GM18499 (cell line): ENCODE results near the gene UBALD1.
"Not testable (repeated sequence)": the region's sequence is repeated elsewhere in the genome, so short reads cannot be mapped to it uniquely, and the experiment has no call there.

Source experiments
- ATAC-seq: cut with Tn5 transposase; IDR thresholded peaks from one replicate; pipeline ENCODE4 v1.9.1; 2021; ENCODE audit warnings: moderate number of reproducible peaks; ENCODE audit not compliant: insufficient read depth, unreplicated experiment

Gene UBALD1

GRCh38 chr16:4601036-4601863 lies 13.4 kb downstream of the UBALD1 start:
- ATAC-seq, result no peak

GRCh38 chr16:4599545-4599944 lies 15.1 kb downstream of the UBALD1 start:
- no peak for ATAC-seq

- ATAC-seq, result no peak
These were observed 15.7 kb downstream of the UBALD1 start for GRCh38 chr16:4599037-4599436.

- no peak for ATAC-seq
These were observed 17.5 kb downstream of the UBALD1 start for GRCh38 chr16:4597174-4597573.

- no peak for ATAC-seq
These were observed 20.0 kb downstream of the UBALD1 start for GRCh38 chr16:4594433-4595410.

DNA sequence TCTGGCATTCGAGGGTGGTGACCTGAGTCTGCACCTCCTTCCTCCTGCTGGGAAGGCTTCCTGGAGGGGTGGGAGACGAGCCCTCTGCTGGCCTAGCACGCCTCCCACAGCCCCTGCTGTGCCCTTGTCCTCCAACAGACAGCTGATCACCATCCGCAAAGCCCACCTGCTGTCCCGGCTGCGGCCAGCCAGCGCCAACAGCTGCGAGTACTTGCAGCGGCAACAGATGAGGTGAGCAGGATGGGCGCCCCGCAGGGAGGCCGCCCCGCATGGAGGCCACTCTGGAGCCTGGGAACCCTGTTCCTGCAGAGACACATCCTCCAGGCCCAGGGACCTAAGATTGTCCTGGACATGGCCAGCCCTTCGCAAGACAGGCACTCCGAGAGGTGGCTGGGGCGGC lies 21.6 kb downstream of the UBALD1 start:
- ATAC-seq, result no peak

- ATAC-seq, result no peak
These were observed 22.8 kb downstream of the UBALD1 start for GRCh38 chr16:4591706-4592470.

DNA sequence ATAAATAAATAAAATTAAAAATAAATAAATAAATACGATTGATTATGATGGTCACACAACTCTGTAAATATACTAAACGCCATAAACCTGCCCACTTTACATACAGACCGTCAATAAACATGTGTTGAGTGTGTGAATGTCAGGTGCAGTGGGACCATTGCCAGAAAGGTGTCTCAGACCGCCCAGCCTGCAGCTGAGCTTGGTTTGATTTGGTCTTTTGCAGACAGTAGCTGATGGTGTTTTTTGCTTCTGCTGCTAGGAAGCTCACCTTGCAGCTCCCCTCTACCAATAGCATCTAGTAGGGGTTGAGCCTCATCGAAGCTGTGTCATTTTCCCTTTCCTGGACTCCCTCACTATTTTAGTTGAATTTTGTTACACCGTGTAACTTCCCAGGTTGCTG lies 23.5 kb downstream of the UBALD1 start:
- ATAC-seq, result no peak

DNA sequence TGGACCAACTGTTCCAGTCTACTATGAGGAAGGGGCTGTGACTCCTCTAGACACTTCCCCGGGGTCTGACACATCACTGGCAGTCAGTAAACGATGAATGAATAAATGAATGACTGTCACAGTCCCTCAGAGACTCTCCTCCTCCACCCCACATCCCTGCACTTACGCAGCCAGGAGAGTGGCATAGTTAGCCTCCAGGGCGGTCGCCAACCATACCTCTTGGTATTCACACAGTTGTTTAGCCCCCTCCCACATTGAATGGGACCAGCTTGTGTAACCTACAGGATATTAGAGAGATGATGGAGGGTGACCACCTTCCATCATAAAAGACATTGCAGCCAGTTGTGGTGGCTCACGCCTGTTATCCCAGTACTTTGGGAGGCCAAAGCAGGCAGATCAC lies 25.7 kb downstream of the UBALD1 start:
- ATAC-seq, result no peak

DNA sequence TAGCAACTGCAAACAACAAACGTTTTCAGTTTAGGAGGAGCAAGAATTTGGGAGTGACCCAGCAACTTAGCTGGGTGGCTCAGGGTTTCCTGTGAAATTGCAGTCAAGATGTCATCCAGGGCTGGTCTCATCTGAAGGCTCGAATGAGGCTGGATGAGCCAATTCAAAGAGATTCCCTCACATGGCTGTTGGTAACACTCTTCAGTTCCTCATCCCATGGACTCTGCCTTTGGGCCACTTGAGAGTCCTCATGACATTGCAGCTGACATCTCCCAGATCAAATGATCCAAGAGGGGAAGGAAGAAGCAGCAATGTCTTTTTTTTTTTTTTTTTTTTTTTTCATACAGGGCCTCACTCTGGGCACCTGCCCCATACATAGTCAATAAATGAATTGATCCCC lies 26.3 kb downstream of the UBALD1 start:
- no peak for ATAC-seq

DNA sequence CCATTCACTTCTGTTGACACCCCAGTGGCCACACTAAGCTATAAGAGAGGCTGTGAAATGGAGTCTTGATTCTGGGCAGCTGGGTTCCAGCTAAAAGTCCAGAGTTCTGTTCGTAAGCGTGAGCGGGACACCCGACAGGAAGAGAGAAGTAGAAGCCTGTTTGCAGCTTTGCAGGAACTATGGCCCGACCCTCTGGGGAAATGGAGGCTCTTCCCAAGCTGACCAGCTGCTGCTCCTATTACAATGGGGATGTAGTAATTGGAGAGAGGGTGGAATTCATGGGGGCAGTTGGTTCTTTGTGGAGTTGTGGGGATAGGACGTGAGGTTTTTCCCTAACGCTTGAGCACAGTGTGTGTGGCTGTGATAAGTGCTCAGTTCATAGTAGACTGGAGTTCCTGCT lies 28.4 kb downstream of the UBALD1 start:
- no peak for ATAC-seq

DNA sequence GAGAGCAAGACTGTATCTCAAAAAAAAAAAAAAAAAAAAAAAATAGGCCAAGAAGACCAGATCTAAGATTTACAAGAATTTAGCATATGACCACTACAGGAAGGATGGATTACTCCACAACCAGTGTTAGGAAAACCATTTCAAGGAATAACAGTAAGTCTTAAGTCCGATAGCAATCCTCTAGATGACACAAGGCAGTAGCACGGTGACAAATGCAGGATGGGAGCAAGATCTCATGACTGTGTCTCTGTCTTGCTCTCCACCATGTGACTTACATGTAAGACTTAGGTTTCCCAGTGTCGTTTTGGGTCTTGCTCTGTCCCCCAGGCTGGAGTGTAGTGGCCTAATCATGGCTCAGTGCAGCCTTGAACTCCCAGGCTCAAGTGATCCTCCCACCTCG lies 30.8 kb downstream of the UBALD1 start:
- no peak for ATAC-seq

GRCh38 chr16:4580250-4580649 lies 34.4 kb downstream of the UBALD1 start:
- no peak for ATAC-seq

DNA sequence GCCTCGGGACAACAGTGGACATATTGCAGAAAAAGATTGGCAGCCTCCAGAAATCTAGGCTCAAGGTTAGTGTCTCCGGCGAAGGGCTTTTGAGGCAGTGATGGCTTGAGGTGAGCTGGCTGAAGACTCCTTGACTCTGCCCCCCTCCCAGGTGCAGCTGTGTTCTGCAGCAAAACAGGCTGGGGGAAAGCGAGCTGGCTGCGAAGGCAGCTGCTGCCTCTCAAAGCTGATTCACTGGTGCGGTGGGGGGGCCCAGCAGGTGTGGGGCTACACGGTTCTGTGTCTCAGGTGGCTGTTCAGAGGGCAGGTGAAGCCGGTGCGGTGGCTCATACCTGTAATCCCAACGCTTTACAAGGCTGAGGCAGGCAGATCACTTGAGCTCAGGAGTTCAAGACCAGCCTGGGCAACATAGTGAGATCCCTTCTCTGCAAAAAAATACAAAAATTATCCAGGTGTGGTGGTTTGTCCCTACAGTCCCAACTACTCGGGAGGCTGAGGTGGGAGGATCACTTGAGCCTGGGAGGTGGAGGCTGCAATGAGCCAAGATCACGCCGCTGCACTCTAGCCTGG lies 35.6 kb downstream of the UBALD1 start:
- ATAC-seq, result no peak

DNA sequence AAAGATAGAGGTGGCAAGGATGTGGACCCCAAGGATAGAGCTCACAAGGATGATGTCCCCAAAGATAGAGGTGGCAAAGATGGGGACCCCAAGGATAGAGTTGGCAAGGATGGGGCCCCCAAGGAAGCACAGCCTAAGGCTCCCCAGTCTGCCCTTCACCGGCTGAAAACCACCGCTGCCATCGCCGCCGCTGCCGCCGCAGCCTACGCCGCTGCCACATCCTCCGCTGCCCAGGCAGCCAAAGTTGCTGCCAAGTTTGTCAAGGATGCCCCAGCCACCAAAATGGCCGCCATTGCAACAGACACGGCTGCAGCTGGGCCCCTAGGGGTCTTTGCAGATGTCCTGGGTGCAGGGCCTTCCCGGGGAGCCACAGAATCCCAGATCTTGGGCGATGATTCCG lies 38.7 kb downstream of the UBALD1 start:
- ATAC-seq, result no peak

DNA sequence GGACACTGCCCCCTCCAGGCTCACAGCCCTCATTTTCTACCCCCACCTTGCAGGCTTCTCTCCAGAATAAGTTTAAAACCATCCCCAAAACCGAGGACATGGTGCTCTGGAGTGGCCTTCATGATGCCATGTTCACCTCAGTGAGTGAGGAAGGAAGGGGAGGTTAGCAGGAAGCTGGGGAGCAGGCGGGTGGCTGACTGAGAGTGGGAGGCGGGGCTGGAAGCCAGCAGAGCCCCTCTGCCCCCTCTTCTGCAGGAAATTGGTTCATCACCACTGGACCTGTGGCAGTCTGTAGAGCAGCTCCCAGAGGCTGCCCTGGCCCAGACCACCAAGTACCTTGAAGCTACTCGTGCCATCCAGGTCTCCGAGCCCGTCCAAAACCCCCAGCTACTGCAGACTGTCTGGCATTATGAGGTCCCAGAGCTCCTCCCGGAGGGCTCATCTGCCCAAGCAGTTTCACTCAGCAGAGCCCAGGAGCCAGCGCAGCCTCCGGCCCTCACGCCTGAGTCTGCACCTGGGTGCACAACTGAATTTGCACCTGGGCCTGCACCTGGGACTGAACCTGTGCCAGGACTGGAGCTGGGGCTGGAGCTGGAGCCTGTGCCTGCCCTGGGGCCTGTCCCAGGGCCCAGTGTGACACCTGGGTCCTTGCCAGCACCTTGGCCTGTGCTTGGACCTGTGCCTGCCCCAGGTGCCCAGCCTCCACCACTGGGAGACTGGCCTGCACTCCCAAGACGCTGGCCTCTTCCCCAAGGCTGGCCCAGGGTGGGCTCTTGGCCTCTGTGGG lies 39.6 kb downstream of the UBALD1 start:
- ATAC-seq, result no peak

- ATAC-seq, result not testable (repeated sequence)
These were observed 40.8 kb downstream of the UBALD1 start for GRCh38 chr16:4573926-4574325.

- no peak for ATAC-seq
These were observed 42.0 kb downstream of the UBALD1 start for GRCh38 chr16:4572715-4573114.

DNA sequence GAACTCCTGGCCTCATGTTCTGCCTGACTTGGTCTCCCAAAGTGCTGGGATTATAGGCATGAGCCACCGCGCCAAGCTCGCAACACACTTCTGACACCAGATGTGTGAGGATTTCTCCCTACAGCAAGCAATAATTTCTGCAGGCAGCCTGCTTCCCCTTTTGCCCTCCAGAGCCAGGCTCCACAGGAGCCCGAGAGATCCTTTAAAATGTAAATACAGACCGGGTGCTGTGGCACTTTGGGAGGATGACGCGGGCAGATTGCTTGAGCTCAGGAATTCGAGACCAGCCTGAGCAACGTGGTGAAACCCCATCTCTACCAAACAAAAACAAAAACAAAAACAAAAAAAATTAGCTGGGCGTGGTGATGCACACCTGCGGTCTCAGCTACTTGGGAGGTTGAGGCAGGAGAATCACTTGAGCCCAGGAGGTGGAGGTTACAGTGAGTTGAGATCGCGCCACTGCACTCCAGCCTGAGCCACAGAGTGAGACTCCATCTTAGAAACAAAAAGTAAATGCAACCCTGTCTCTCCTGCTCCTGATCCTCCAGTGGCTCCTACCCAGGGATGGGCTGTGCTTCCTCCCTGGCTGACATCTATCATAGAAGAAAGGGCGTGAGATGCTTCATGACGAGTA lies 43.9 kb downstream of the UBALD1 start:
- no peak for ATAC-seq
